Measurements from ENCODE around the gene UQCC3. TPM values are rescaled to one million over a fixed set of nuclear protein-coding genes. Genes with fewer than 3 reads are reported as not detected.

Gene UQCC3
- total RNA-seq, 1 experiment from 2014 or later: 23.9 TPM

- H3K4me1 Mint-ChIP-seq (ENCODE audit: low read depth, unreplicated experiment): peaks cover 7% of the 10 kb centered on the region
- Histone ChIP-seq H3K36me3 (ENCODE audit: control insufficient read depth, insufficient read depth, low read length) (peaks cover 2% of the 10 kb centered on the region; the same call in 1 of the 2 replicates), H3K4me3 (ENCODE audit: low read depth, low read length) (peak overlapping the region; percentile 80), H3K4me1 (peaks cover 10% of the 10 kb centered on the region; the same call in 1 of the 2 replicates), H3K27me3 (replicated peaks; ENCODE audit: control insufficient read depth, insufficient read depth, low read length) (no peaks in the 10 kb centered on the region), H3K9me3 (no peaks in the 10 kb centered on the region)
- peak overlapping the region; percentile 95 for H3K27ac Mint-ChIP-seq (ENCODE audit: unreplicated experiment)
- no peaks in the 10 kb centered on the region for H3K27me3 Mint-ChIP-seq (ENCODE audit: insufficient read depth, unreplicated experiment)
- TF ChIP-seq, protein P1, sequence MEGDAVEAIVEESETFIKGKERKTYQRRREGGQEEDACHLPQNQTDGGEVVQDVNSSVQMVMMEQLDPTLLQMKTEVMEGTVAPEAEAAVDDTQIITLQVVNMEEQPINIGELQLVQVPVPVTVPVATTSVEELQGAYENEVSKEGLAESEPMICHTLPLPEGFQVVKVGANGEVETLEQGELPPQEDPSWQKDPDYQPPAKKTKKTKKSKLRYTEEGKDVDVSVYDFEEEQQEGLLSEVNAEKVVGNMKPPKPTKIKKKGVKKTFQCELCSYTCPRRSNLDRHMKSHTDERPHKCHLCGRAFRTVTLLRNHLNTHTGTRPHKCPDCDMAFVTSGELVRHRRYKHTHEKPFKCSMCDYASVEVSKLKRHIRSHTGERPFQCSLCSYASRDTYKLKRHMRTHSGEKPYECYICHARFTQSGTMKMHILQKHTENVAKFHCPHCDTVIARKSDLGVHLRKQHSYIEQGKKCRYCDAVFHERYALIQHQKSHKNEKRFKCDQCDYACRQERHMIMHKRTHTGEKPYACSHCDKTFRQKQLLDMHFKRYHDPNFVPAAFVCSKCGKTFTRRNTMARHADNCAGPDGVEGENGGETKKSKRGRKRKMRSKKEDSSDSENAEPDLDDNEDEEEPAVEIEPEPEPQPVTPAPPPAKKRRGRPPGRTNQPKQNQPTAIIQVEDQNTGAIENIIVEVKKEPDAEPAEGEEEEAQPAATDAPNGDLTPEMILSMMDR (IDR thresholded peaks at IDR 0.05; ENCODE audit: insufficient read depth in 1 of 2, low read depth in 1 of 2, low read length in 1 of 2, severe bottlenecking in 1 of 2, unreplicated experiment in 1 of 2): no peak
- peaks cover 41% of the 10 kb centered on the region for H3K36me3 Mint-ChIP-seq (ENCODE audit: insufficient read depth, unreplicated experiment)
- no peaks in the 10 kb centered on the region for H3K9me3 Mint-ChIP-seq (ENCODE audit: unreplicated experiment)
- H3K4me3 Mint-ChIP-seq (ENCODE audit: unreplicated experiment): peak overlapping the region; percentile 75
- BruUV-seq (replicated peaks): TSS peak; percentile 70
- intact Hi-C loops (cut with micrococcal nuclease; ENCODE audit: unreplicated experiment): loop anchor here (1.0 kb wide), 1 partner anchor 12 kb away; no protein-coding TSS in a partner anchor
- CTCF ChIA-PET: interaction anchor here (0.9 to 1.0 kb wide), 2 partner anchors 13 to 31 kb away, joined by 4 to 6 read pairs; partner anchors contain the start of genes B3GAT3, C11orf98 and CSKMT
- DNase-seq: no peak
- POLR2A ChIA-PET: interaction anchor here (0.7 to 1.4 kb wide), 11 partner anchors 11 to 172 kb away, joined by 3 to 56 read pairs (median 5); partner anchors contain the start of genes B3GAT3, C11orf98, CSKMT and HNRNPUL2
Observed at GRCh38 chr11:62652161-62653006, 19.1 kb upstream of the UQCC3 start.

GRCh38 chr11:62654297-62654696 lies 17.2 kb upstream of the UQCC3 start:
- CTCF ChIA-PET: no interaction called here
- H3K36me3 ChIP-seq (ENCODE audit: control insufficient read depth, insufficient read depth, low read length): peaks cover under 1% of the 10 kb centered on the region; the same call in 1 of the 2 replicates
- H3K4me3 ChIP-seq (ENCODE audit: low read depth, low read length): no peak overlapping the region
- Mint-ChIP-seq H3K27ac (ENCODE audit: unreplicated experiment) (no peak overlapping the region), H3K4me3 (ENCODE audit: unreplicated experiment) (peak overlapping the region; percentile 54), H3K27me3 (ENCODE audit: insufficient read depth, unreplicated experiment) (no peaks in the 10 kb centered on the region), H3K4me1 (ENCODE audit: low read depth, unreplicated experiment) (peaks cover 7% of the 10 kb centered on the region), H3K9me3 (ENCODE audit: unreplicated experiment) (no peaks in the 10 kb centered on the region), H3K36me3 (ENCODE audit: insufficient read depth, unreplicated experiment) (peaks cover 38% of the 10 kb centered on the region)
- no TSS peak for BruUV-seq (replicated peaks)
- no peaks in the 10 kb centered on the region for H3K9me3 ChIP-seq
- TF ChIP-seq, protein P1 (IDR thresholded peaks at IDR 0.05; ENCODE audit: insufficient read depth in 1 of 2, low read depth in 1 of 2, low read length in 1 of 2, severe bottlenecking in 1 of 2, unreplicated experiment in 1 of 2): no peak
- H3K27me3 ChIP-seq (replicated peaks; ENCODE audit: control insufficient read depth, insufficient read depth, low read length): no peaks in the 10 kb centered on the region
- DNase-seq: no peak
- POLR2A ChIA-PET: no interaction called here
- peaks cover 8% of the 10 kb centered on the region; the same call in 1 of the 2 replicates for H3K4me1 ChIP-seq
- intact Hi-C loops (cut with micrococcal nuclease; ENCODE audit: unreplicated experiment): no loop called here

GRCh38 chr11:62656796-62657429 lies 14.6 kb upstream of the UQCC3 start:
- intact Hi-C loops (cut with micrococcal nuclease; ENCODE audit: unreplicated experiment): no loop called here
- H3K36me3 ChIP-seq (ENCODE audit: control insufficient read depth, insufficient read depth, low read length): no peaks in the 10 kb centered on the region
- no peaks in the 10 kb centered on the region for H3K9me3 Mint-ChIP-seq (ENCODE audit: unreplicated experiment)
- peaks cover 35% of the 10 kb centered on the region for H3K36me3 Mint-ChIP-seq (ENCODE audit: insufficient read depth, unreplicated experiment)
- H3K27me3 Mint-ChIP-seq (ENCODE audit: insufficient read depth, unreplicated experiment): no peaks in the 10 kb centered on the region
- H3K9me3 ChIP-seq: no peaks in the 10 kb centered on the region
- H3K27ac Mint-ChIP-seq (ENCODE audit: unreplicated experiment): no peak overlapping the region
- H3K4me1 Mint-ChIP-seq (ENCODE audit: low read depth, unreplicated experiment): peaks cover 7% of the 10 kb centered on the region
- ChIA-PET CTCF (interaction anchor here (0.6 kb wide), 1 partner anchor 446 kb away, joined by 3 read pairs; no protein-coding TSS in a partner anchor), POLR2A (interaction anchor here (0.5 to 2.8 kb wide), 5 partner anchors 8 to 162 kb away, joined by 3 to 33 read pairs (median 5); partner anchors contain the start of genes C11orf98, CSKMT, LBHD1 and TUT1)
- H3K4me1 ChIP-seq: 0 out of 2 replicates have a peak, but pooled peaks cover 4% of the 10 kb centered on the region
- H3K27me3 ChIP-seq (replicated peaks; ENCODE audit: control insufficient read depth, insufficient read depth, low read length): no peaks in the 10 kb centered on the region
- TF ChIP-seq, protein P1 (IDR thresholded peaks at IDR 0.05; ENCODE audit: insufficient read depth in 1 of 2, low read depth in 1 of 2, low read length in 1 of 2, severe bottlenecking in 1 of 2, unreplicated experiment in 1 of 2): no peak
- H3K4me3 ChIP-seq (ENCODE audit: low read depth, low read length): no peak overlapping the region
- no TSS peak for BruUV-seq (replicated peaks)
- no peak for DNase-seq
- H3K4me3 Mint-ChIP-seq (ENCODE audit: unreplicated experiment): no peak overlapping the region
